ENCODE data around the gene DSN1. TPM values are rescaled to one million over a fixed set of nuclear protein-coding genes. Genes with fewer than 3 reads are reported as not detected.

Gene DSN1
- total and polyA plus RNA-seq, 2 of the 8 experiments (the other 6 are each of a cell fraction or from before 2014, with no cell fraction given), result 12.0 to 26.2 TPM

DNA sequence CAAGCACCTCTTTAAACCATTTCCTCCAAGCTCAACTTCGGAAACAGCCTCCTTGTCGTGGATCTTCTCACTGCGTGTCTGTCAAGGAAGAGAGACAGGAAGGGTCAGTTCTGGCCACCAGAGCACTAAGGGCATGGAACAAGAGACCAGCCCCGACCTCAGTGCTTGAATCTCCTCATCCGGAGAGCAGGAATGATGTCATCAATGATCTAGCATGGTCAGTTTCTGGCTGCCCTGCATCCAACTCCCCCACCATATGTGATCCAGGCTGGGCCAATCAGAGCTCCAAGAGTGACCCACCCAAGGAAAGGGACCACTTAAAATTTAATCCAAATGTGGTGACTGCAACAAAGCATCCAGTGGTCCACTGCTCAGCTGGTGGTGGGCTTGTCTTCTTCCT lies 23.3 kb upstream of the DSN1 start:
- Histone ChIP-seq H3K18ac (ENCODE audit: extremely low read depth, low read length) (no peak overlapping the region), H2AFZ (ENCODE audit: low read length) (no peak overlapping the region), H3K36me3 (ENCODE audit: control insufficient read depth in 2 of 4, insufficient read depth in 4 of 4, low read length in 3 of 4) (peaks cover 5 to 60% (median 37%) of the 10 kb centered on the region in 4 experiments; a peak in 7 of 8 replicates), H3K14ac (ENCODE audit: insufficient read length) (no peak overlapping the region), H2BK15ac (ENCODE audit: low read length) (no peak overlapping the region), H2BK120ac (replicated peaks; ENCODE audit: low read depth, low read length) (no peak overlapping the region), H2AK5ac (ENCODE audit: low read depth, low read length) (no peak overlapping the region), H3K56ac (replicated peaks; ENCODE audit: insufficient read length, low read depth, low read length) (no peak overlapping the region), H3K79me1 (ENCODE audit: low read depth, low read length) (no peaks in the 10 kb centered on the region), H3K23me2 (ENCODE audit: low read depth, low read length) (no peaks in the 10 kb centered on the region), H3K4ac (replicated peaks; ENCODE audit: insufficient read length, low read depth, low read length) (no peak overlapping the region), H4K8ac (ENCODE audit: extremely low read depth, insufficient read depth, low read length) (no peak overlapping the region), H3K79me2 (ENCODE audit: control insufficient read depth in 1 of 2, insufficient read depth in 2 of 2, low read length in 2 of 2) (no peaks in the 10 kb centered on the region), H3K23ac (ENCODE audit: insufficient read length) (no peak overlapping the region), H3K4me1 (replicated peaks in 1 of 4; ENCODE audit: control insufficient read depth in 3 of 4, insufficient read depth in 4 of 4, low read length in 3 of 4) (no peaks in the 10 kb centered on the region), H3K4me2 (ENCODE audit: insufficient read depth in 1 of 2, low read depth in 2 of 2, low read length in 2 of 2) (no peak overlapping the region), H3K9ac (replicated peaks in 1 of 4; ENCODE audit: extremely low read depth in 1 of 4, low read depth in 3 of 4, low read length in 3 of 4) (no peak overlapping the region), H3K9me3 (ENCODE audit: insufficient read depth in 2 of 2, low read depth in 1 of 2, low read length in 1 of 2) (no peaks in the 10 kb centered on the region), H2BK5ac (ENCODE audit: low read depth, low read length) (no peak overlapping the region), H3K27ac (ENCODE audit: low read depth, low read length) (no peak overlapping the region), H4K20me1 (replicated peaks in 1 of 2; ENCODE audit: control insufficient read depth in 1 of 2, insufficient read depth in 2 of 2, low read length in 2 of 2) (no peaks in the 10 kb centered on the region), H4K5ac (ENCODE audit: insufficient read length, low read depth, low read length) (no peak overlapping the region), H3K4me3 (ENCODE audit: extremely low read depth in 1 of 4, insufficient read depth in 2 of 4, low read depth in 3 of 4, low read length in 4 of 4) (no peak overlapping the region), H3K27me3 (replicated peaks in 1 of 4; ENCODE audit: control insufficient read depth in 3 of 4, extremely low read depth in 1 of 4, insufficient read depth in 3 of 4, low read length in 3 of 4) (no peaks in the 10 kb centered on the region), H2BK20ac (ENCODE audit: low read length) (no peak overlapping the region), H2BK12ac (ENCODE audit: low read depth, low read length) (no peak overlapping the region), H4K91ac (replicated peaks; ENCODE audit: insufficient read length, low read length) (no peak overlapping the region)
- CTCF ChIA-PET (ENCODE audit: partially characterized antibody), result interaction anchor here (0.7 to 3.0 kb wide), 3 partner anchors 12 to 305 kb away, joined by 3 to 33 read pairs (median 3); no protein-coding TSS in a partner anchor
- FAIRE-seq, result no peak
- WGBS, 2 experiments (ENCODE audit: extremely low coverage in 1 of 2, insufficient coverage in 1 of 2, insufficient read length in 1 of 2, insufficient replicate concordance in 2 of 2, low coverage in 1 of 2, low lambda C conversion rate in 2 of 2, missing lambda C conversion rate in 1 of 2), result 93% methylated on average over 5 of the region's 5 CpGs; no CpG with 5 or more reads in 1 of the 2 experiments
- POLR2A ChIA-PET (ENCODE audit: partially characterized antibody), result interaction anchor here (0.6 kb wide), 1 partner anchor 109 kb away, joined by 3 read pairs; no protein-coding TSS in a partner anchor
- no peak for DNase-seq (ENCODE audit: low read depth in 1 of 2, low spot score in 2 of 2)
- TF ChIP-seq EP300 (IDR thresholded peaks at IDR 0.05; ENCODE audit: borderline replicate concordance in 1 of 2, low read depth in 2 of 2, low read length in 2 of 2), result no peak

Data from H1 (cell line).